ENCODE data around the gene IMP3. TPM values are rescaled to one million over a fixed set of nuclear protein-coding genes. Genes with fewer than 3 reads are reported as not detected.

The IMP3 gene
- polyA plus RNA-seq, 1 donor from 2014 or later = 147 TPM

DNA sequence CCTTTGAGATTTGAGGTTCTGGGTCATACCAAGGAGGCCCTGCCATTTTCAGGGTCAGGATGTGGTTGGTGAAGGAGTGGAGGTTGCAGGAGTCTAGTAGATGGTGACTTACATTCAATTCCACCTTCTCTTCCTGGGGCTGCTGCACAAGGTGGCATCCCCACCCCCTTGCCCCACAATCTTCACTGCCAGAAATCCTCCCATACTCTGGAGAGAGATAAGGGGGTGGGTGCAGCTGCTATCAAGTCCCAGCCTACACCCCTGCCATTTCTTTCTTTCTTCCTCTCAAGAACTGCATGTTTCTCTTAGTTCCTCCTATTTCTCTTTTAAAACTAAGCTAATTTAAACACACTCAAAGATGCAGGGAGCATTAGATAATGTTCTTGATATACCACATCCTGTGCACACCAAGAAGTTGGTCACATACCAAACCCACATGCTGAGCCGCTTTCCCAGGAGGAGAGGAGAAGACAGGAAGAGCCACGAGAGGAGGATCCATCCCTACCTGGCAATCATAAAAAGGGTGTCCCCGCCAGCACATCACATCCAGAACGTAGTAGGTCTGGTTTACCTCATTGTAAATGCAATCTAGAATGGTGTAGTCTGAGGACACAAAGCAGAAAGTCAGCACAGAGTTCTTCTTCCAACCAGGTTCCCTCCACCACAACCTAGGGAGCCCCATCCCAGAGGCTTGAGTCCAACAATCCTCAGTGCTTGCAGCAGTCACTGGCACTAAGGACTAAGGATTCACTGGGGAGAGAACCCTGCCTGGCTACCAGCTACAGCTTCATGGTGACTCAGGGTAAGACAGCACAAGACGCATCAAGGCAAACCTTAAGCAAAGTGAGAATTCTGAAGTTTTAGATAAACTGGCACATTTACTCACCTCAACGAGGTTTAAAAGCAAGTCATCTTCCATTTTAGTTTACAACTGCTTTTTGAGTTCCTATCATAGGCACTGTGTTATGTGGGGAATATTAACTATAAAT, 33.0 kb downstream of the IMP3 start:
- no peak for TF ChIP-seq TAF1 (IDR thresholded peaks at IDR 0.05; ENCODE audit: low read depth)
- TF ChIP-seq, protein P1, sequence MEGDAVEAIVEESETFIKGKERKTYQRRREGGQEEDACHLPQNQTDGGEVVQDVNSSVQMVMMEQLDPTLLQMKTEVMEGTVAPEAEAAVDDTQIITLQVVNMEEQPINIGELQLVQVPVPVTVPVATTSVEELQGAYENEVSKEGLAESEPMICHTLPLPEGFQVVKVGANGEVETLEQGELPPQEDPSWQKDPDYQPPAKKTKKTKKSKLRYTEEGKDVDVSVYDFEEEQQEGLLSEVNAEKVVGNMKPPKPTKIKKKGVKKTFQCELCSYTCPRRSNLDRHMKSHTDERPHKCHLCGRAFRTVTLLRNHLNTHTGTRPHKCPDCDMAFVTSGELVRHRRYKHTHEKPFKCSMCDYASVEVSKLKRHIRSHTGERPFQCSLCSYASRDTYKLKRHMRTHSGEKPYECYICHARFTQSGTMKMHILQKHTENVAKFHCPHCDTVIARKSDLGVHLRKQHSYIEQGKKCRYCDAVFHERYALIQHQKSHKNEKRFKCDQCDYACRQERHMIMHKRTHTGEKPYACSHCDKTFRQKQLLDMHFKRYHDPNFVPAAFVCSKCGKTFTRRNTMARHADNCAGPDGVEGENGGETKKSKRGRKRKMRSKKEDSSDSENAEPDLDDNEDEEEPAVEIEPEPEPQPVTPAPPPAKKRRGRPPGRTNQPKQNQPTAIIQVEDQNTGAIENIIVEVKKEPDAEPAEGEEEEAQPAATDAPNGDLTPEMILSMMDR (IDR thresholded peaks at IDR 0.05; ENCODE audit: poor library complexity, severe bottlenecking) = no peak
- no peak for TF ChIP-seq POLR2AphosphoS5 (IDR thresholded peaks at IDR 0.05)
- TF ChIP-seq RAD21 (conservative IDR thresholded peaks at IDR 0.05) = no peak
- TF ChIP-seq, protein P2, sequence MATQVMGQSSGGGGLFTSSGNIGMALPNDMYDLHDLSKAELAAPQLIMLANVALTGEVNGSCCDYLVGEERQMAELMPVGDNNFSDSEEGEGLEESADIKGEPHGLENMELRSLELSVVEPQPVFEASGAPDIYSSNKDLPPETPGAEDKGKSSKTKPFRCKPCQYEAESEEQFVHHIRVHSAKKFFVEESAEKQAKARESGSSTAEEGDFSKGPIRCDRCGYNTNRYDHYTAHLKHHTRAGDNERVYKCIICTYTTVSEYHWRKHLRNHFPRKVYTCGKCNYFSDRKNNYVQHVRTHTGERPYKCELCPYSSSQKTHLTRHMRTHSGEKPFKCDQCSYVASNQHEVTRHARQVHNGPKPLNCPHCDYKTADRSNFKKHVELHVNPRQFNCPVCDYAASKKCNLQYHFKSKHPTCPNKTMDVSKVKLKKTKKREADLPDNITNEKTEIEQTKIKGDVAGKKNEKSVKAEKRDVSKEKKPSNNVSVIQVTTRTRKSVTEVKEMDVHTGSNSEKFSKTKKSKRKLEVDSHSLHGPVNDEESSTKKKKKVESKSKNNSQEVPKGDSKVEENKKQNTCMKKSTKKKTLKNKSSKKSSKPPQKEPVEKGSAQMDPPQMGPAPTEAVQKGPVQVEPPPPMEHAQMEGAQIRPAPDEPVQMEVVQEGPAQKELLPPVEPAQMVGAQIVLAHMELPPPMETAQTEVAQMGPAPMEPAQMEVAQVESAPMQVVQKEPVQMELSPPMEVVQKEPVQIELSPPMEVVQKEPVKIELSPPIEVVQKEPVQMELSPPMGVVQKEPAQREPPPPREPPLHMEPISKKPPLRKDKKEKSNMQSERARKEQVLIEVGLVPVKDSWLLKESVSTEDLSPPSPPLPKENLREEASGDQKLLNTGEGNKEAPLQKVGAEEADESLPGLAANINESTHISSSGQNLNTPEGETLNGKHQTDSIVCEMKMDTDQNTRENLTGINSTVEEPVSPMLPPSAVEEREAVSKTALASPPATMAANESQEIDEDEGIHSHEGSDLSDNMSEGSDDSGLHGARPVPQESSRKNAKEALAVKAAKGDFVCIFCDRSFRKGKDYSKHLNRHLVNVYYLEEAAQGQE (IDR thresholded peaks at IDR 0.05; ENCODE audit: borderline replicate concordance) = no peak
- Histone ChIP-seq H3F3A (ENCODE audit: insufficient read depth, low read length, poor library complexity, severe bottlenecking) (no peaks in the 10 kb centered on the region), H3K27ac (ENCODE audit: low read length) (no peak overlapping the region), H3K4me2 (ENCODE audit: low read length) (no peak overlapping the region), H3K9me2 (ENCODE audit: insufficient read depth, low read length) (no peaks in the 10 kb centered on the region), H3K27me3 (ENCODE audit: insufficient read depth, low read depth, low read length) (no peaks in the 10 kb centered on the region), H3K4me3 (ENCODE audit: low read length) (no peak overlapping the region), H4K20me1 (ENCODE audit: insufficient read depth) (no peaks in the 10 kb centered on the region), H2AFZ (ENCODE audit: low read depth, low read length) (no peak overlapping the region), H3K36me3 (ENCODE audit: insufficient read depth, low read length) (no peaks in the 10 kb centered on the region), H3K9me3 (ENCODE audit: low read length) (no peaks in the 10 kb centered on the region), H3K9ac (ENCODE audit: low read length) (no peak overlapping the region), H3K79me2 (replicated peaks; ENCODE audit: insufficient read depth, low read length) (no peaks in the 10 kb centered on the region)

DNA sequence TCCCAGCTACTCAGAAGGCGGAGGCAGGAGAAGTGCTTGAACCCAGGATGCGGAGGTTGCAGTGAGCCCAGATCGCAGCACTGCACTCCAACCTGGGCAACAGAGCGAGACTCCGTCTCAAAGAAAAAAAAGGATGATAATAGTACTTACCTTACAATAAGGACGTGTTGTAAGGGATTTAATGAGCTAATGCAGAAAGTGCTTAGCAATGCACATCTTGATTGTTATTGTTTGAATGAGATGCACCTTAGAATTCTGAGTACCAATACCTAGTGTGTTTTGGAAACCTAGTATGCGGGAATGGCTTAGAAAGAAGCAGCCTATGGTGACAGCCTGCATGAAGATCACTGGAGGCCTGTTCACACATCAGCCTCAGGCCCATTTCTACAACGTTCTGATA, 34.0 kb downstream of the IMP3 start:
- no peak overlapping the region for H2AFZ ChIP-seq (ENCODE audit: low read depth, low read length)
- no peak overlapping the region for H3K4me3 ChIP-seq (ENCODE audit: low read length)
- H3K9me2 ChIP-seq (ENCODE audit: insufficient read depth, low read length) = no peaks in the 10 kb centered on the region
- H3K27me3 ChIP-seq (ENCODE audit: insufficient read depth, low read depth, low read length) = no peaks in the 10 kb centered on the region
- no peak overlapping the region for H3K4me2 ChIP-seq (ENCODE audit: low read length)
- H4K20me1 ChIP-seq (ENCODE audit: insufficient read depth) = no peaks in the 10 kb centered on the region
- H3K9me3 ChIP-seq (ENCODE audit: low read length) = no peaks in the 10 kb centered on the region
- TF ChIP-seq POLR2AphosphoS5 (IDR thresholded peaks at IDR 0.05) = no peak
- TF ChIP-seq EZH2 (IDR thresholded peaks at IDR 0.05; ENCODE audit: borderline replicate concordance, insufficient read depth, low read length, poor library complexity, severe bottlenecking) = no peak
- TF ChIP-seq, protein P1 (IDR thresholded peaks at IDR 0.05; ENCODE audit: poor library complexity, severe bottlenecking) = no peak
- TF ChIP-seq, protein P2 (IDR thresholded peaks at IDR 0.05; ENCODE audit: borderline replicate concordance) = no peak
- no peak for TF ChIP-seq RAD21 (conservative IDR thresholded peaks at IDR 0.05)
- no peak for TF ChIP-seq MXI1 (conservative IDR thresholded peaks at IDR 0.05; ENCODE audit: poor library complexity, severe bottlenecking)
- no peak for TF ChIP-seq EP300 (conservative IDR thresholded peaks at IDR 0.05; ENCODE audit: poor library complexity, severe bottlenecking)
- no peak for TF ChIP-seq TAF1 (IDR thresholded peaks at IDR 0.05; ENCODE audit: low read depth)
- TF ChIP-seq SMC3 (conservative IDR thresholded peaks at IDR 0.05; ENCODE audit: poor library complexity) = no peak
- no peak overlapping the region for H3K27ac ChIP-seq (ENCODE audit: low read length)
- H3K9ac ChIP-seq (ENCODE audit: low read length) = no peak overlapping the region
- no peaks in the 10 kb centered on the region for H3F3A ChIP-seq (ENCODE audit: insufficient read depth, low read length, poor library complexity, severe bottlenecking)
- H3K79me2 ChIP-seq (replicated peaks; ENCODE audit: insufficient read depth, low read length) = no peaks in the 10 kb centered on the region
- no peaks in the 10 kb centered on the region for H3K36me3 ChIP-seq (ENCODE audit: insufficient read depth, low read length)
